ENCODE results near the gene MCOLN3.

- no peak for TF ChIP-seq CTCF (IDR thresholded peaks at IDR 0.05; ENCODE audit: low read depth, low read length, poor library complexity, severe bottlenecking)
- TF ChIP-seq EZH2phosphoT487 (IDR thresholded peaks at IDR 0.05; ENCODE audit: borderline replicate concordance, low read length), result no peak
Observed at GRCh38 chr1:85074365-85074964, 26.2 kb upstream of the MCOLN3 start.
